Psoas muscle (tissue), 8 donors: ENCODE data around the gene MGAT3. TPM values are rescaled to one million over a fixed set of nuclear protein-coding genes. Genes with fewer than 3 reads are reported as not detected.

Source experiments
- ATAC-seq, 4 donors: fragments of 200-7000 bp; cut with Tn5 transposase; one replicate each; pipeline ENCODE4 v1.9.1; 2020; ENCODE audit warnings: moderate library complexity in 3 of 4, mild to moderate bottlenecking in 2 of 4
- DNase-seq, 2 donors: peaks; one replicate each; pipeline ENCODE4 v3.0.0-alpha.2; 2020
- H3K27ac ChIP-seq: fragments of 200-600 bp; one replicate; pipeline ENCODE4 v1.8.0; 2022
- H3K27me3 ChIP-seq, 3 donors: fragments of 200-600 bp in 1 of 3; one replicate each; pipeline versions ENCODE4 v1.6.1 to v1.8.0; 2013 to 2022; ENCODE audit warnings: low read length in 2 of 3, mild to moderate bottlenecking in 2 of 3, moderate library complexity in 1 of 3; ENCODE audit not compliant: insufficient read depth in 3 of 3
- H3K36me3 ChIP-seq, 2 donors: fragments of 200-600 bp in 1 of 2; one replicate each; pipeline versions ENCODE4 v1.6.1 to v1.8.0; 2013 to 2022; ENCODE audit warnings: low read depth in 1 of 2, mild to moderate bottlenecking in 1 of 2, moderate library complexity in 1 of 2; ENCODE audit not compliant: insufficient read depth in 1 of 2
- H3K4me1 ChIP-seq: fragments of 200-600 bp; one replicate; pipeline ENCODE4 v1.8.0; 2022
- H3K4me3 ChIP-seq: fragments of 200-600 bp; one replicate; pipeline ENCODE4 v1.8.0; 2022; ENCODE audit warnings: mild to moderate bottlenecking
- H3K9me3 ChIP-seq: fragments of 200-600 bp; one replicate; pipeline ENCODE4 v1.8.0; 2022
- CTCF ChIP-seq: fragments of 200-600 bp; IDR thresholded peaks from one replicate; pipeline ENCODE4 v1.8.0; 2022; ENCODE audit warnings: antibody characterized with exemption
- WGBS, 3 donors: extraction: QIAGEN DNeasy Blood & Tissue Kit; methylation state at CpG; one replicate each; pipeline versions ENCODE4 v1.1.6 to v1.1.7; 2013; 5-methylcytosine and 5-hydroxymethylcytosine counted together
- intact Hi-C, 2 donors: fragments of 100-400 bp; cut with DNase I; formaldehyde crosslinking; loops; one replicate each; pipeline versions ENCODE4 v1.11.0 to v1.14.2; 2022
- polyA plus RNA-seq, 3 donors: library from polyadenylated mRNA; stranded (reverse); fragments of 200-250 nt; gene quantifications; one replicate each; pipeline ENCODE4 v1.2.3, GENCODE V29; 2013
- total RNA-seq, 4 donors: library from RNA; stranded (reverse); fragmentation: NEBNext Ultra II Directional in 2 of 4; extraction: Animal tissue kit (Norgen Biotek cat#: 25700) in 2 of 4; gene quantifications; one replicate each; pipeline versions ENCODE4 v1.2.1 to v1.2.4, GENCODE V29; 2021 to 2023
- donor health status: healthy with polysubstance abuse.
- donor health status: DM: no; HTN: no; CAD: no; lungs with moderate emphysema.
- donor health status: Bipolar disorder and iron deficiency.
- donor health status: healthy.
- donor health status: DM: yes; HTN: yes; CAD: no.
- donor health status: DM: no; HTN: no; CAD: no.
- donor health status: DM: no; HTN: no; CAD: no.
- donor health status: DM: yes; HTN: yes; CAD: no.

Gene MGAT3
- total and polyA plus RNA-seq, 7 donors: 0.53 to 2.2 (median 1.4) TPM

- no peak overlapping the region for H3K27ac ChIP-seq
- H3K4me1 ChIP-seq: peaks cover 26% of the 10 kb centered on the region
- peaks cover 0 to 13% of the 10 kb centered on the region in 2 donors for H3K36me3 ChIP-seq
- H3K4me3 ChIP-seq: peak overlapping the region; percentile 16
- 7 to 12% (median 10%) methylated on average over 25 to 41 of the region's 41 CpGs for WGBS, 3 donors
- H3K9me3 ChIP-seq: no peaks in the 10 kb centered on the region
- TF ChIP-seq CTCF: peak; percentile 89
- DNase-seq (peak; percentile 86 to 90), ATAC-seq (peak; percentile 10 to 46 (median 27))
- intact Hi-C loops: loop anchor here (1.0 to 10.0 kb wide), 6 partner anchors 273 to 813 kb away; partner anchors contain the start of gene ADSL (in 2 of the 2)
- H3K27me3 ChIP-seq: no peaks in the 10 kb centered on the region
These were observed 78.0 kb downstream of the MGAT3 start for GRCh38 chr22:39534591-39535356.

GRCh38 chr22:39535357-39535725 is 78.5 kb downstream of the MGAT3 start:
- no peak overlapping the region for H3K27ac ChIP-seq
- TF ChIP-seq CTCF: no peak
- intact Hi-C loops: loop anchor here (2.0 to 10.0 kb wide), 4 partner anchors 272 to 809 kb away; partner anchors contain the start of gene ADSL (in 1 of the 2)
- no peak overlapping the region for H3K4me3 ChIP-seq
- WGBS, 3 donors: 34 to 41% (median 41%) methylated on average over 13 of the region's 13 CpGs
- H3K9me3 ChIP-seq: no peaks in the 10 kb centered on the region
- peaks cover 0 to 7% of the 10 kb centered on the region in 2 donors for H3K36me3 ChIP-seq
- peaks cover 20% of the 10 kb centered on the region for H3K4me1 ChIP-seq
- no peaks in the 10 kb centered on the region for H3K27me3 ChIP-seq
- no peak for ATAC-seq
- peak in 1 of 2 donors; percentile 54 for DNase-seq

GRCh38 chr22:39535831-39536449 is 79.1 kb downstream of the MGAT3 start:
- intact Hi-C loops: loop anchor here (2.0 to 10.0 kb wide), 4 partner anchors 271 to 809 kb away; partner anchors contain the start of gene ADSL (in 1 of the 2)
- Histone ChIP-seq H3K36me3 (peaks cover 0 to 3% of the 10 kb centered on the region in 2 donors), H3K4me3 (no peak overlapping the region), H3K27ac (no peak overlapping the region), H3K27me3 (no peaks in the 10 kb centered on the region), H3K9me3 (no peaks in the 10 kb centered on the region), H3K4me1 (peaks cover 16% of the 10 kb centered on the region)
- peak in 1 of 2 donors; percentile 37 for DNase-seq
- WGBS, 3 donors: 79 to 85% (median 82%) methylated on average over 15 of the region's 15 CpGs
- ATAC-seq: no peak
- no peak for TF ChIP-seq CTCF

GRCh38 chr22:39536711-39537110 is 79.9 kb downstream of the MGAT3 start:
- intact Hi-C loops: loop anchor here (5.0 to 10.0 kb wide), 3 partner anchors 271 to 808 kb away; partner anchors contain the start of gene ADSL (in 1 of the 2)
- WGBS, 3 donors: 42 to 59% (median 44%) methylated on average over 8 of the region's 8 CpGs
- DNase-seq: no peak

More at GRCh38 chr22:39536711-39537110, 79.9 kb downstream of the MGAT3 start:
- TF ChIP-seq CTCF: no peak
- Histone ChIP-seq H3K27ac (no peak overlapping the region), H3K27me3 (no peaks in the 10 kb centered on the region), H3K4me1 (peaks cover 8% of the 10 kb centered on the region), H3K36me3 (no peaks in the 10 kb centered on the region), H3K4me3 (no peak overlapping the region), H3K9me3 (no peaks in the 10 kb centered on the region)
- ATAC-seq: no peak
